H1 (cell line): ENCODE measurements around the gene PLA2G2E. TPM values are rescaled to one million over a fixed set of nuclear protein-coding genes. Genes with fewer than 3 reads are reported as not detected.

ENCODE experiments used
- CTCF ChIA-PET: fragments of 300-600 bp; sonication (Branson Sonifier 250); formaldehyde crosslinking; loops from one replicate; lab custom pipeline; 2021; ENCODE audit not compliant: partially characterized antibody; lab: Charles Lee
- POLR2A ChIA-PET: fragments of 300-600 bp; sonication (Branson Sonifier 250); formaldehyde crosslinking; loops from one replicate; lab custom pipeline; 2021; ENCODE audit warnings: inconsistent platforms; ENCODE audit not compliant: partially characterized antibody; lab: Charles Lee
- DNase-seq, 2 experiments: peaks; one replicate each; pipeline versions ENCODE4 v3.0.0 to v3.0.0-alpha.2; 2010 to 2022; ENCODE audit warnings: low spot score in 2 of 2, low read depth in 1 of 2, mixed read lengths in 1 of 2
- FAIRE-seq: peaks from 2 replicates; lab custom pipeline; 2011; peaks lifted over from hg19 to GRCh38; lab: Jason Lieb, UNC
- H2AFZ ChIP-seq: 2 replicates; pipeline ENCODE4 v1.8.1; 2012; ENCODE audit warnings: low read length, inconsistent platforms
- H2AK5ac ChIP-seq: 2 replicates; pipeline ENCODE4 v1.6.1; 2013; ENCODE audit warnings: low read depth, low read length
- H2BK120ac ChIP-seq: replicated peaks from 2 replicates; pipeline ENCODE3; 2013; ENCODE audit warnings: low read depth, low read length, inconsistent platforms
- H2BK12ac ChIP-seq: 2 replicates; pipeline ENCODE4 v1.6.1; 2013; ENCODE audit warnings: low read depth, low read length
- H2BK15ac ChIP-seq: 2 replicates; pipeline ENCODE4 v1.6.1; 2013; ENCODE audit warnings: low read length
- H2BK20ac ChIP-seq: 2 replicates; pipeline ENCODE4 v1.6.1; 2013; ENCODE audit warnings: low read length
- H2BK5ac ChIP-seq: 2 replicates; pipeline ENCODE4 v1.6.1; 2013; ENCODE audit warnings: low read depth, low read length
- H3K14ac ChIP-seq: 2 replicates; pipeline ENCODE4 v1.6.1; 2013; ENCODE audit warnings: inconsistent platforms; ENCODE audit not compliant: insufficient read length
- H3K18ac ChIP-seq: 2 replicates; pipeline ENCODE4 v1.6.1; 2013; ENCODE audit warnings: low read length; ENCODE audit errors: extremely low read depth
- H3K23ac ChIP-seq: 2 replicates; pipeline ENCODE4 v1.6.1; 2013; ENCODE audit warnings: inconsistent platforms; ENCODE audit not compliant: insufficient read length
- H3K23me2 ChIP-seq: 2 replicates; pipeline ENCODE4 v1.6.1; 2013; ENCODE audit warnings: low read depth, low read length
- H3K27ac ChIP-seq: 2 replicates; pipeline ENCODE4 v1.6.1; 2011; ENCODE audit warnings: low read depth, low read length, inconsistent platforms
- H3K27me3 ChIP-seq, 4 experiments: replicated peaks in 1 of 4; 1 replicate in 1 of 4; 2 replicates in 3 of 4; pipeline versions ENCODE4 v1.6.1 to v1.8.1; 2011 to 2013; ENCODE audit warnings: low read length in 3 of 4, mild to moderate bottlenecking in 3 of 4, inconsistent platforms in 2 of 4, mixed read lengths in 2 of 4, moderate library complexity in 1 of 4; ENCODE audit not compliant: control insufficient read depth in 3 of 4, insufficient read depth in 3 of 4; ENCODE audit errors: extremely low read depth in 1 of 4
- H3K36me3 ChIP-seq, 4 experiments: 2 replicates each; pipeline versions ENCODE4 v1.6.1 to v1.8.1; 2011 to 2013; ENCODE audit warnings: mild to moderate bottlenecking in 4 of 4, low read length in 3 of 4, moderate library complexity in 2 of 4, control low read depth in 1 of 4, inconsistent platforms in 1 of 4; ENCODE audit not compliant: insufficient read depth in 4 of 4, control insufficient read depth in 2 of 4
- H3K4ac ChIP-seq: replicated peaks from 2 replicates; pipeline ENCODE3; 2013; ENCODE audit warnings: low read length, low read depth, mixed read lengths, inconsistent platforms; ENCODE audit not compliant: insufficient read length
- H3K4me1 ChIP-seq, 4 experiments: replicated peaks in 1 of 4; 1 replicate in 1 of 4; 2 replicates in 3 of 4; pipeline versions ENCODE4 v1.6.1 to v1.8.1; 2011 to 2013; ENCODE audit warnings: low read length in 3 of 4, inconsistent platforms in 2 of 4, mixed read lengths in 1 of 4; ENCODE audit not compliant: insufficient read depth in 4 of 4, control insufficient read depth in 3 of 4
- H3K4me2 ChIP-seq, 2 experiments: 2 replicates each; pipeline versions ENCODE4 v1.6.1 to v1.8.1; 2011 to 2013; ENCODE audit warnings: low read depth in 2 of 2, low read length in 2 of 2, control low read depth in 1 of 2, inconsistent platforms in 1 of 2, mild to moderate bottlenecking in 1 of 2; ENCODE audit not compliant: insufficient read depth in 1 of 2
- H3K4me3 ChIP-seq, 4 experiments: fragments of 200-600, 300-600 bp in 1 of 4; sonication (generic), shearing (Covaris generic), sonication (Bioruptor Twin) in 1 of 4; 2 replicates each; pipeline versions ENCODE4 v1.5.1 to v1.8.1; 2011 to 2016; ENCODE audit warnings: low read length in 4 of 4, low read depth in 3 of 4, control low read depth in 2 of 4, inconsistent platforms in 2 of 4, mild to moderate bottlenecking in 2 of 4, mixed read lengths in 1 of 4, moderate library complexity in 1 of 4; ENCODE audit not compliant: insufficient read depth in 2 of 4; ENCODE audit errors: extremely low read depth in 1 of 4
- H3K56ac ChIP-seq: replicated peaks from 2 replicates; pipeline ENCODE3; 2013; ENCODE audit warnings: low read depth, mild to moderate bottlenecking, mixed read lengths, low read length, inconsistent platforms; ENCODE audit not compliant: insufficient read length
- H3K79me1 ChIP-seq: 2 replicates; pipeline ENCODE4 v1.6.1; 2013; ENCODE audit warnings: low read depth, low read length, control low read depth
- H3K79me2 ChIP-seq, 2 experiments: 2 replicates each; pipeline versions ENCODE4 v1.6.1 to v1.8.1; 2012 to 2013; ENCODE audit warnings: low read length in 2 of 2, mild to moderate bottlenecking in 2 of 2, inconsistent platforms in 1 of 2; ENCODE audit not compliant: insufficient read depth in 2 of 2, control insufficient read depth in 1 of 2
- H3K9ac ChIP-seq, 4 experiments: replicated peaks in 1 of 4; 1 replicate in 1 of 4; 2 replicates in 3 of 4; pipeline versions ENCODE4 v1.6.1 to v1.8.1; 2011 to 2013; ENCODE audit warnings: low read depth in 3 of 4, low read length in 3 of 4, control low read depth in 2 of 4, mild to moderate bottlenecking in 2 of 4, moderate library complexity in 2 of 4, inconsistent platforms in 1 of 4; ENCODE audit errors: extremely low read depth in 1 of 4
- H3K9me3 ChIP-seq, 2 experiments: 2 replicates each; pipeline versions ENCODE4 v1.6.1 to v1.8.1; 2012 to 2013; ENCODE audit warnings: mild to moderate bottlenecking in 2 of 2, moderate library complexity in 2 of 2, control low read depth in 1 of 2, inconsistent platforms in 1 of 2, low read depth in 1 of 2, low read length in 1 of 2, mixed read lengths in 1 of 2; ENCODE audit not compliant: insufficient read depth in 2 of 2
- H4K20me1 ChIP-seq, 2 experiments: replicated peaks in 1 of 2; 2 replicates each; pipeline versions ENCODE3 to v1.8.1; 2011 to 2013; ENCODE audit warnings: inconsistent platforms in 2 of 2, low read length in 2 of 2, mild to moderate bottlenecking in 1 of 2; ENCODE audit not compliant: insufficient read depth in 2 of 2, control insufficient read depth in 1 of 2
- H4K5ac ChIP-seq: 2 replicates; pipeline ENCODE4 v1.6.1; 2013; ENCODE audit warnings: low read length, low read depth, mixed read lengths, inconsistent platforms; ENCODE audit not compliant: insufficient read length
- H4K8ac ChIP-seq: 2 replicates; pipeline ENCODE4 v1.8.0; 2013; ENCODE audit warnings: mild to moderate bottlenecking, moderate library complexity, low read length, inconsistent platforms; ENCODE audit not compliant: insufficient read depth; ENCODE audit errors: extremely low read depth
- H4K91ac ChIP-seq: replicated peaks from 2 replicates; pipeline ENCODE3; 2013; ENCODE audit warnings: low read length, mixed read lengths, inconsistent platforms; ENCODE audit not compliant: insufficient read length
- BACH1 ChIP-seq: IDR thresholded peaks from 2 replicates; pipeline ENCODE4 v1.6.1; 2012; ENCODE audit warnings: low read length, improper control_type of control experiment
- BRCA1 ChIP-seq: IDR thresholded peaks from 2 replicates; pipeline ENCODE4 v1.6.1; 2012; ENCODE audit warnings: low read depth, low read length, improper control_type of control experiment
- CBX5 ChIP-seq: fragments of 300-800, 300-1000 bp; sonication (generic); IDR thresholded peaks from 2 replicates; pipeline ENCODE4 v1.7.1; 2016; ENCODE audit warnings: antibody characterized with exemption, low read length, low read depth
- CREB1 ChIP-seq: IDR thresholded peaks from 2 replicates; pipeline ENCODE4 v1.6.1; 2012; ENCODE audit warnings: inconsistent platforms
- FOSL1 ChIP-seq: IDR thresholded peaks from 2 replicates; pipeline ENCODE4 v1.6.1; 2011; ENCODE audit warnings: mild to moderate bottlenecking, low read depth, low read length, moderate library complexity; ENCODE audit not compliant: insufficient read depth
- HDAC6 ChIP-seq: IDR thresholded peaks from one replicate; pipeline ENCODE4 v1.7.1; 2012; ENCODE audit warnings: low read depth, mild to moderate bottlenecking, inconsistent platforms, low read length, moderate library complexity
- JUND ChIP-seq: IDR thresholded peaks from 2 replicates; pipeline ENCODE4 v1.6.1; 2011; ENCODE audit warnings: mild to moderate bottlenecking, improper control_type of control experiment, low read length
- KDM1A ChIP-seq: fragments of 200-600, 300-600 bp; sonication (generic); IDR thresholded peaks from 2 replicates; pipeline ENCODE4 v1.7.1; 2016; ENCODE audit warnings: mild to moderate bottlenecking, low read length, borderline replicate concordance
- MAFK ChIP-seq: IDR thresholded peaks from 2 replicates; pipeline ENCODE4 v1.6.1; 2012; ENCODE audit warnings: low read depth, mild to moderate bottlenecking, improper control_type of control experiment, low read length
- TBP ChIP-seq: IDR thresholded peaks from 2 replicates; pipeline ENCODE4 v1.6.1; 2011; ENCODE audit warnings: low read depth, low read length, improper control_type of control experiment
- polyA plus RNA-seq, 7 experiments: library from polyadenylated mRNA; depleted of rRNA in 3 of 7; stranded (reverse) in 5 of 7; unstranded in 2 of 7; fragments of >200 nt in 5 of 7; fragments of 200-250 nt in 2 of 7; gene quantifications; 1 replicate in 5 of 7; 2 replicates in 1 of 7; 4 replicates in 1 of 7; pipeline versions ENCODE4 v1.2.1 to v1.2.3, GENCODE V29; 2011 to 2013; ENCODE audit warnings: missing spikeins in 2 of 7, mixed read lengths in 2 of 7
- total RNA-seq: library from RNA; stranded (reverse); fragmentation: NEBNext Ultra II Directional; extraction: Animal tissue kit (Norgen Biotek cat#: 25700); gene quantifications from 2 replicates; pipeline ENCODE4 v1.2.1, GENCODE V29; 2021
- TF ChIP-seq, protein P1 (sequence below), 3 experiments: IDR thresholded peaks; 1 replicate in 2 of 3; 2 replicates in 1 of 3; pipeline versions ENCODE4 v1.5.1 to v1.6.1; 2011; ENCODE audit warnings: low read length in 3 of 3, mild to moderate bottlenecking in 3 of 3, inconsistent platforms in 2 of 3, low read depth in 1 of 3, moderate library complexity in 1 of 3; ENCODE audit not compliant: insufficient read depth in 1 of 3; ENCODE audit errors: control extremely low read depth in 1 of 3
- TF ChIP-seq, protein P2 (sequence below): IDR thresholded peaks from 2 replicates; pipeline ENCODE4 v1.6.1; 2012; ENCODE audit warnings: inconsistent platforms

The PLA2G2E gene
- total and polyA plus RNA-seq, 2 of the 8 experiments (the other 6 are each of a cell fraction or from before 2014, with no cell fraction given): not detected

GRCh38 chr1:19889656-19890055 lies 33.8 kb downstream of the PLA2G2E start:
- FAIRE-seq (no peak), DNase-seq (no peak)
- no peak overlapping the region for H3K23ac ChIP-seq
- H4K8ac ChIP-seq: no peak overlapping the region
- CTCF ChIA-PET: interaction anchor here (1.3 kb wide), 1 partner anchor 10 kb away, joined by 3 read pairs; no protein-coding TSS in a partner anchor
- no peak overlapping the region for H4K5ac ChIP-seq
- no peak overlapping the region for H2BK15ac ChIP-seq
- POLR2A ChIA-PET: no interaction called here
- no peak overlapping the region for H3K4me3 ChIP-seq
- no peak overlapping the region for H2BK20ac ChIP-seq
- H3K18ac ChIP-seq: no peak overlapping the region
- no peak overlapping the region for H3K27ac ChIP-seq
- no peak overlapping the region for H3K14ac ChIP-seq
- H3K79me2 ChIP-seq: peaks cover 6 to 60% of the 10 kb centered on the region in 2 experiments; a peak in 3 of 4 replicates
- peaks cover 5 to 36% (median 29%) of the 10 kb centered on the region in 4 experiments; a peak in 7 of 8 replicates for H3K36me3 ChIP-seq
- no peaks in the 10 kb centered on the region for H3K27me3 ChIP-seq
- H3K79me1 ChIP-seq: peaks cover 8% of the 10 kb centered on the region; the same call in 1 of the 2 replicates
- H3K4me1 ChIP-seq: peaks cover 0 to 3% (median 0%) of the 10 kb centered on the region in 4 experiments; a peak in 1 of 7 replicates
- H3K4ac ChIP-seq: no peak overlapping the region
- H3K23me2 ChIP-seq: no peaks in the 10 kb centered on the region
- no peak overlapping the region for H2AK5ac ChIP-seq
- H3K56ac ChIP-seq: no peak overlapping the region
- no peak overlapping the region for H2BK5ac ChIP-seq
- no peak overlapping the region for H2BK12ac ChIP-seq
- peaks cover 3 to 15% of the 10 kb centered on the region in 2 experiments for H4K20me1 ChIP-seq
- no peak overlapping the region for H3K9ac ChIP-seq
- no peak overlapping the region for H2AFZ ChIP-seq
- no peaks in the 10 kb centered on the region for H3K9me3 ChIP-seq
- no peak overlapping the region for H2BK120ac ChIP-seq
- H3K4me2 ChIP-seq: no peak overlapping the region
- H4K91ac ChIP-seq: no peak overlapping the region
- TF ChIP-seq TBP (no peak), HDAC6 (no peak), KDM1A (no peak), CREB1 (no peak), JUND (no peak), BACH1 (no peak), BRCA1 (no peak), FOSL1 (no peak), MAFK (no peak), CBX5 (no peak)
- TF ChIP-seq, protein P1, sequence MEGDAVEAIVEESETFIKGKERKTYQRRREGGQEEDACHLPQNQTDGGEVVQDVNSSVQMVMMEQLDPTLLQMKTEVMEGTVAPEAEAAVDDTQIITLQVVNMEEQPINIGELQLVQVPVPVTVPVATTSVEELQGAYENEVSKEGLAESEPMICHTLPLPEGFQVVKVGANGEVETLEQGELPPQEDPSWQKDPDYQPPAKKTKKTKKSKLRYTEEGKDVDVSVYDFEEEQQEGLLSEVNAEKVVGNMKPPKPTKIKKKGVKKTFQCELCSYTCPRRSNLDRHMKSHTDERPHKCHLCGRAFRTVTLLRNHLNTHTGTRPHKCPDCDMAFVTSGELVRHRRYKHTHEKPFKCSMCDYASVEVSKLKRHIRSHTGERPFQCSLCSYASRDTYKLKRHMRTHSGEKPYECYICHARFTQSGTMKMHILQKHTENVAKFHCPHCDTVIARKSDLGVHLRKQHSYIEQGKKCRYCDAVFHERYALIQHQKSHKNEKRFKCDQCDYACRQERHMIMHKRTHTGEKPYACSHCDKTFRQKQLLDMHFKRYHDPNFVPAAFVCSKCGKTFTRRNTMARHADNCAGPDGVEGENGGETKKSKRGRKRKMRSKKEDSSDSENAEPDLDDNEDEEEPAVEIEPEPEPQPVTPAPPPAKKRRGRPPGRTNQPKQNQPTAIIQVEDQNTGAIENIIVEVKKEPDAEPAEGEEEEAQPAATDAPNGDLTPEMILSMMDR (IDR thresholded peaks at IDR 0.05; ENCODE audit: control extremely low read depth in 1 of 3, insufficient read depth in 1 of 3, low read depth in 1 of 3, low read length in 3 of 3): no peak
- TF ChIP-seq, protein P2, sequence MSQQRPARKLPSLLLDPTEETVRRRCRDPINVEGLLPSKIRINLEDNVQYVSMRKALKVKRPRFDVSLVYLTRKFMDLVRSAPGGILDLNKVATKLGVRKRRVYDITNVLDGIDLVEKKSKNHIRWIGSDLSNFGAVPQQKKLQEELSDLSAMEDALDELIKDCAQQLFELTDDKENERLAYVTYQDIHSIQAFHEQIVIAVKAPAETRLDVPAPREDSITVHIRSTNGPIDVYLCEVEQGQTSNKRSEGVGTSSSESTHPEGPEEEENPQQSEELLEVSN: no peak
